Stomach (tissue), 4 donors: ENCODE data around the gene SCGB1A1.

Experiments used
- CTCF ChIP-seq, 7 experiments: fragments of 450-650 bp in 4 of 7; fragments of 200-600 bp in 3 of 7; sonication (generic) in 3 of 7; IDR thresholded peaks; one replicate each; pipeline ENCODE4 v1.5.1; 2016 to 2019; ENCODE audit warnings: antibody characterized with exemption in 7 of 7, control low read depth in 2 of 7, mild to moderate bottlenecking in 1 of 7
- EP300 ChIP-seq: sonication (generic); formaldehyde crosslinking; IDR thresholded peaks from one replicate; pipeline ENCODE4 v1.6.1; 2017; ENCODE audit warnings: antibody characterized with exemption
- POLR2AphosphoS5 ChIP-seq, 3 donors: sonication (generic); formaldehyde crosslinking; IDR thresholded peaks; one replicate each; pipeline ENCODE4 v1.6.1; 2016; ENCODE audit warnings: antibody characterized with exemption in 3 of 3

GRCh38 chr11:62418136-62418535 lies 697 bp upstream of the SCGB1A1 start:
- no peak for TF ChIP-seq CTCF (IDR thresholded peaks at IDR 0.05)
- TF ChIP-seq EP300, result no peak
- TF ChIP-seq POLR2AphosphoS5 (IDR thresholded peaks at IDR 0.05), result no peak
